Neural progenitor cell (in vitro differentiated cells): ENCODE measurements around the gene FAM83F.

Experiments
- EZH2 ChIP-seq: fragments of 200-600 bp; sonication (generic); IDR thresholded peaks from 2 replicates; pipeline ENCODE4 v1.6.1; 2017; ENCODE audit warnings: antibody characterized with exemption, mild to moderate bottlenecking, moderate library complexity
- TF ChIP-seq, protein P1 (sequence below): fragments of 200-600 bp; sonication (generic); IDR thresholded peaks from 2 replicates; pipeline ENCODE4 v1.5.1; 2017; ENCODE audit warnings: antibody characterized with exemption, mild to moderate bottlenecking

DNA sequence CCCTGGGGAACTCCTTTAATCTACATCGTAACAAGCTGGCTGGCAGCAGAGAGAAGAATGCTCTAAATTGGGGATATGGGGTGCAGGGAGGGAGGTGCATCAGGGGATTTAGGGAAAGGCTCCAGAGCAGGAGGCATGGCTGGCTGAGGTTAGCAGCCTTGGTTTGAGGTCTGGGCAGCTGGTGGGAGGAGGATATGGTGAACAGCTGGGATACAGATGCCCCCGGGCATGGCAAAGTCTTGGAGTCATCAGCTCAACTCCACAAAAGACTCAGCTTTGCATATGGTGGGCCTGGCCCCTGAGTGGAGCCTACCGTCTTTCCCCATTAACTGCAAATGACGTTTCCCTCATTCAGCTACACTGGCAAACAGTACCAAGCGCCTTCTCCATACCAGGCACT is 5.4 kb downstream of the FAM83F start:
- TF ChIP-seq, protein P1, sequence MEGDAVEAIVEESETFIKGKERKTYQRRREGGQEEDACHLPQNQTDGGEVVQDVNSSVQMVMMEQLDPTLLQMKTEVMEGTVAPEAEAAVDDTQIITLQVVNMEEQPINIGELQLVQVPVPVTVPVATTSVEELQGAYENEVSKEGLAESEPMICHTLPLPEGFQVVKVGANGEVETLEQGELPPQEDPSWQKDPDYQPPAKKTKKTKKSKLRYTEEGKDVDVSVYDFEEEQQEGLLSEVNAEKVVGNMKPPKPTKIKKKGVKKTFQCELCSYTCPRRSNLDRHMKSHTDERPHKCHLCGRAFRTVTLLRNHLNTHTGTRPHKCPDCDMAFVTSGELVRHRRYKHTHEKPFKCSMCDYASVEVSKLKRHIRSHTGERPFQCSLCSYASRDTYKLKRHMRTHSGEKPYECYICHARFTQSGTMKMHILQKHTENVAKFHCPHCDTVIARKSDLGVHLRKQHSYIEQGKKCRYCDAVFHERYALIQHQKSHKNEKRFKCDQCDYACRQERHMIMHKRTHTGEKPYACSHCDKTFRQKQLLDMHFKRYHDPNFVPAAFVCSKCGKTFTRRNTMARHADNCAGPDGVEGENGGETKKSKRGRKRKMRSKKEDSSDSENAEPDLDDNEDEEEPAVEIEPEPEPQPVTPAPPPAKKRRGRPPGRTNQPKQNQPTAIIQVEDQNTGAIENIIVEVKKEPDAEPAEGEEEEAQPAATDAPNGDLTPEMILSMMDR: no peak
- TF ChIP-seq EZH2: no peak
